GM12872 (cell line): ENCODE measurements around the gene ING3.

Experiments used
- CTCF ChIP-seq: IDR thresholded peaks from 3 replicates; pipeline ENCODE4 v1.5.1; 2011; ENCODE audit warnings: low read depth, mild to moderate bottlenecking, low read length, moderate library complexity; ENCODE audit not compliant: insufficient read depth

The ING3 gene

GRCh38 chr7:120920591-120921274, 29.8 kb upstream of the ING3 start:
- TF ChIP-seq CTCF = no peak

GRCh38 chr7:120924837-120925236, 25.7 kb upstream of the ING3 start:
- TF ChIP-seq CTCF = no peak

- TF ChIP-seq CTCF = no peak
Observed at GRCh38 chr7:120925392-120925791, 25.2 kb upstream of the ING3 start.

GRCh38 chr7:120926943-120927346, 23.6 kb upstream of the ING3 start:
- TF ChIP-seq CTCF = no peak

GRCh38 chr7:120927454-120928103, 23.0 kb upstream of the ING3 start:
- TF ChIP-seq CTCF = no peak

- TF ChIP-seq CTCF = no peak
Observed at GRCh38 chr7:120931243-120931642, 19.3 kb upstream of the ING3 start.

GRCh38 chr7:120933475-120933874, 17.1 kb upstream of the ING3 start:
- no peak for TF ChIP-seq CTCF
